Neural cell (in vitro differentiated cells): ENCODE data around the gene PRDM12.

Experiments
- CTCF ChIP-seq: fragments of 450-650 bp; IDR thresholded peaks from 2 replicates; pipeline ENCODE4 v1.5.1; 2014; ENCODE audit warnings: antibody characterized with exemption, mild to moderate bottlenecking, moderate library complexity; ENCODE audit not compliant: poor library complexity, severe bottlenecking
- POLR2AphosphoS5 ChIP-seq: IDR thresholded peaks from 2 replicates; pipeline ENCODE4 v1.6.1; 2012

- TF ChIP-seq CTCF (no peak), POLR2AphosphoS5 (no peak)
Observed at GRCh38 chr9:130634191-130634768, 30.1 kb upstream of the PRDM12 start.
